ENCODE results near the gene ELN.
"Not testable (repeated sequence)": the region's sequence is repeated elsewhere in the genome, so short reads cannot be mapped to it uniquely, and the experiment has no call there.

Gene ELN

GRCh38 chr7:74027683-74028320 lies at the start of gene ELN:
TSS of gene ELN (plus strand) at chr7:74028173. CDS start at chr7:74028188, 15 bp downstream.
- ChIA-PET CTCF (interaction anchor here (1.0 to 4.1 kb wide), 7 partner anchors 9 to 213 kb away, joined by 3 to 79 read pairs (median 9); no protein-coding TSS in a partner anchor), POLR2A (interaction anchor here (0.6 kb wide), 1 partner anchor 130 kb away, joined by 3 read pairs; no protein-coding TSS in a partner anchor)
- DNase-seq (ENCODE audit: extremely low spot score) = no peak
- TF ChIP-seq CTCF (IDR thresholded peaks at IDR 0.05; ENCODE audit: control extremely low read depth, extremely low read depth, low read depth, missing control alignments) = no peak

DNA sequence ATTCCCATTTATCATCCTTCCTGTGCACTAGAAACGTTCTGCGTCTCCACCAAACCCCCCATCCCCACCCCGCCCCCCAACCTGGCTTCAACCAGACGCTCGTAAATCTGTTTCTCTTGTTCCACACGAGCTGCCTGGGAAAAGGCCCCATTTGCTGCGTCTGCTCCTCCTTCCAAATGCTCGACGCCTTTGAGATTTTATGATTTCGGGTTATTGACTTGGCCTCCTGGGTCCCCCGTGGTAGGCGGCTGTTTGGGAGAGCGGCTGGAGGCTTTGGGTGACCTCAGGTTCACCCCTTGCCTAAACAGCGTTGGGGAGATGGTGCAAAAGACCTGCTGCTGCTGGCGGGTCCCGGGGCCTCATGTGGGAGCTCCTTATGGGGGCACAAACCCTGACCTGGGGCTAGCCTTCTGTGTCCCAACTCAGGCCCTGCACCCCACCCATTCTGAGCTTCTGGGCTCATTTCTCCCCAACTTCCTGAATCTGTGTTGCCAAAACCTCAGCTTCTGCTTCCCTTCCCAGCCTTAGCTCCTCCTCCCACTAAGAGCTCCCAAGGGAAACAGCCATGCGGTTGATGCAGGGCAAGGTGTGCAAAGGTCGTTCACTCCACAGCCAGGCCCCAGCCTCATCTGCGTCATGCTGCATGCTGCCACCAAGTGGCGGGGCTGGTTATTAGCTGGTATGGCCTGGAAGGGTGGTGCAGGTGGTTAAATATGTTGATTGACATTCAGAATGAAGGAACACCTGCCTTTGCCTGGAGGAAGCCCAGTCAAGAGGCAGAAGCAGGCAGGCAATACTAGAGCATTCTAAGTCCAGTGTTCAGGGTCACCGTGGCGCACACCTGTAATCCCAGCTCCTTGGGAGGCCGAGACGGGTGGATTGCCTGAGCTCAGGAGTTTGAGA lies 49.1 kb upstream of the ELN start:
- DNase-seq (ENCODE audit: extremely low spot score) = peak; percentile 75
- TF ChIP-seq CTCF (IDR thresholded peaks at IDR 0.05; ENCODE audit: control extremely low read depth, extremely low read depth, low read depth, missing control alignments) = peak; percentile 60
- ChIA-PET POLR2A (no interaction called here), CTCF (interaction anchor here (0.6 to 2.7 kb wide), 11 partner anchors 10 to 166 kb away, joined by 3 to 10 read pairs (median 3); partner anchors contain the start of gene METTL27)

DNA sequence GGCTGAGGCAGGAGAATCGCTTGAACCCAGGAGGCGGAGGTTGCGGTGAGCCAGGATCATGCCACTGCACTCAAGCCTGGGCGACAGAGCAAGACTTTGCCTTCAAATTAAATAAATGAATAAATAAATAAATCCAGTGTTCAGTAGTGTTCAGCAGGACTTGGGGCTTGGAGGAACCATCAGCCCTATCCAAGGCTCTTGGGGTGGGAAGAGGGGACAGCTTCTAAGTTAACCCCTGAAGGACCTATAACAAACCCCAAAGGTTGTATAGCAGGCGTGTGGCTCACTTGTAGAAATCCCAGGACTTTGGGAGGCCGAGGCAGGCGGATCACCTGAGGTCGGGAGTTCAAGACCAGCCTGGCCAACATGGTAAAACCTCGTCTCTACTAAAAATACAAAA lies 48.3 kb upstream of the ELN start:
- POLR2A ChIA-PET = not testable (repeated sequence)
- peak; percentile 5 for DNase-seq (ENCODE audit: extremely low spot score)
- CTCF ChIA-PET = interaction anchor here (0.6 to 2.7 kb wide), 11 partner anchors 11 to 166 kb away, joined by 3 to 10 read pairs (median 3); partner anchors contain the start of gene METTL27

GRCh38 chr7:73980206-73980605 lies 47.8 kb upstream of the ELN start:
- peak; percentile 3 for DNase-seq (ENCODE audit: extremely low spot score)
- CTCF ChIA-PET = interaction anchor here (1.1 to 2.7 kb wide), 3 partner anchors 14 to 47 kb away, joined by 3 to 10 read pairs (median 4); no protein-coding TSS in a partner anchor
- POLR2A ChIA-PET = interaction anchor here (0.6 kb wide), 2 partner anchors 113 to 325 kb away, joined by 3 to 4 read pairs; no protein-coding TSS in a partner anchor
- no peak for TF ChIP-seq CTCF (IDR thresholded peaks at IDR 0.05; ENCODE audit: control extremely low read depth, extremely low read depth, low read depth, missing control alignments)

GRCh38 chr7:73981933-73982332 lies 46.0 kb upstream of the ELN start:
- DNase-seq (ENCODE audit: extremely low spot score) = no peak
- POLR2A ChIA-PET = no interaction called here
- no peak for TF ChIP-seq CTCF (IDR thresholded peaks at IDR 0.05; ENCODE audit: control extremely low read depth, extremely low read depth, low read depth, missing control alignments)
- CTCF ChIA-PET = no interaction called here

DNA sequence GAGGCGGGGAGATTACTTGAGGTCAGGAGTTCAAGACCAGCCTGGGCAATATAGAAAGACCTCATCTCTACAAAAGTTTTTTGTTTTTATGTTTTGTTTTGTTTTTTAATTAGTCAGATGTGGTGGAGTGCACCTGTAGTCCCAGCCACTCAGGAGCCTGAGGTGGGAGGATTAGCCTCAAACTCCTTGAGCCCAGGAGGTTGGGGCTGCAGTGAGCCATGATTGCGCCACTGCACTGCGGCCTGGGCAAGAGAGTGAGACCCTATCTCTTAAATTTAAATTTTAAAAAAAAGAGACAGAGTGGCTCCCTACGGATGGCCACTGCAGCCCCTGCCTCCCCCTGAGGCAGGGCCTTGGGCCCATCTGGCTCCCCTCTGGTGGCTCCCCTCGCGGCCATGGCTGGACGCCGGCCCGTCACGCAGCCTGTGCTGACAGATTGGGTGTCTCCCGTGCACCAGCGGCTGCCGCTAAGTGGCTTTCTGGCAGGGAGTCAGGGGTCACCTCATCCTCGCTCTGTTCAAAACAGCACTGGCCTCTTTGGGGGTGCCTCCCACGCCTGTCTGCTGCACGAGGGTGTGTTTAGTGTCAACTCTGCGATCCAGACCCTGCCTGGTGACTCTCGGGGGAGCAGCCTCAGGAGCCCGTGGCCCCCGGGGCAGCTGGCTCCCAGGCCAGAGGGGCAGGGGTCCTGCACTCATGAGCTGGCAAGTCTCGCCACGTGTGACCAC lies 44.4 kb upstream of the ELN start:
- CTCF ChIA-PET = interaction anchor here (0.8 kb wide), 1 partner anchor 43 kb away, joined by 3 read pairs; no protein-coding TSS in a partner anchor
- POLR2A ChIA-PET = interaction anchor here (0.7 kb wide), 1 partner anchor 256 kb away, joined by 5 read pairs; no protein-coding TSS in a partner anchor

More for the DNA sequence above, 44.4 kb upstream of the ELN start:
- no peak for TF ChIP-seq CTCF (IDR thresholded peaks at IDR 0.05; ENCODE audit: control extremely low read depth, extremely low read depth, low read depth, missing control alignments)
- DNase-seq (ENCODE audit: extremely low spot score) = no peak
